HS-5 (cell line): ENCODE measurements around the gene ZNF837.

ENCODE experiments used
- DNase-seq: peaks from one replicate; pipeline ENCODE4 v3.0.0-alpha.2; 2012; ENCODE audit warnings: low read depth

The ZNF837 gene

DNA sequence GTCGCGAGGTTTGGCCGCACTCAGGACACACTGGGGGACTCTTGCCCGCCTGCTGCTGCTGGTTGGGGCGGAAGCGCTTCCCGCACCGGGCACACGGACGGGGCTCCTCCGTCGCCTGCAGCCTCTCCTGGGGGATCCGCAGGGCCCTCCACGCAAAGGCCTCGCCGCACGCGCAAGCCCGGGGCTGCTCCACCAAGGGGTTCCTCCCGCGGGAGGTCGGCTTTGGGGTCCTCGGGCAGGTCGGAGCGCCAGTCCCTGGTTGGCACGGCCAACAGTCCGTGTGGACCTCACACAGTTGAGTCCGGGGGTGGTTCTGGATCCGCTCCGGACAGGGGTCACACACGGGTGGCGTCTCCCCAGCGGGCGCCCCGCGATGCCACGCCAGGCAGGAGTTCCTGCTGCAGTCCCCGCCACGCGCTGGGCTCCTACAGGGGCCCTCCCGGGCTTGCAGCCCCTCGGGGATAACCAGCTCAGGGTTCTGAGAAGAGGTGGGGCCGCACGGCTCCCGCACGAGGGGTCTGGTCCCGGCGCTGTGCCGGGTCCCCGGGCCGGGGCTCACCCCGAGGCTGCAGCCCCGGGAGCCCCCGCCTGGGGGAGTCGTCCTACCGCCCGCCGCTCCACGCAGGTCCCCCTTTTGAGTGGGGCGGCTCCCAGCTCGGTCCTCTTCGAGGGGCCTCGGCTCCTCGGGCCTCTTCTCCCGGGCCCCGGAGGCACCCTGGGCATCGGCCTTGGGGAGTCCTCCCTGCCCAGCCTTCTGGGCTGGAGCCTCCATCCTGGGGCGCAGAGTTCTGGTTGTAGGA lies 12.1 kb downstream of the ZNF837 start:
- DNase-seq, result no peak

DNA sequence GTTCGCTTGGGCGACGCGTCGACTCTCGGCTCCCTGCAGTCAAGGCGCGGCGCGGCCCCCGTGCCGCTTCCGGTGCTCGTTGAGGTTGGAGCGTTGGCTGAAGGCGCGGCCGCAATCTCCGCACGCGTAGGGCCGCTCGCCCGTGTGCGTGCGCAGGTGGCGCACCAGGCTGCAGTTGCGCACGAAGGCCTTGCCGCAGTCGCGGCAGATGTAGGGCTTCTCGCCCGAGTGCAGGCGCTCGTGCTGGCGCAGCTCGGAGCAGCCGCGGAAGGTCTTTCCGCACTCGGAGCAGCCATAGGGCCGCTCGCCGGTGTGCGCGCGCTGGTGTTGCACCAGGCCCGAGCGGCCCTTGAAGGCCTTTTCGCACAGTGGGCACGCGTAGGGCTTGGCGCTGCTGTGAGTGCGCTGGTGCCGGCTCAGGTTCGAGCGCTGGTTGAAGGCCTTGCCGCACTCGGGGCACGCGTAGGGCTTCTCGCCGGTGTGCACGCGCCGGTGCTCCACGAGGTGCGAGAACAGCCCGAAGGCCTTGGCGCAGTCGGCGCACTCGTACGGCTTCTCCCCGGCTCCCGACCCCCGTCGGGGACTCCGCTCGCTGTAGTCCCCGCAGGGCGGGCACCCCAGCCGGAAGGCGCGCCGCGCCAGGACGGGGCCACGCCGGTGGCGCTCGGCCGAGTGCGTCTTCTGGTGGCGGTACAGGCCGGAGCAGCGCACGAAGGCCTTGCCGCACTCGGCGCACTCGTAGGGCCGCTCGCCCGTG lies 13.0 kb downstream of the ZNF837 start:
- DNase-seq, result no peak

DNA sequence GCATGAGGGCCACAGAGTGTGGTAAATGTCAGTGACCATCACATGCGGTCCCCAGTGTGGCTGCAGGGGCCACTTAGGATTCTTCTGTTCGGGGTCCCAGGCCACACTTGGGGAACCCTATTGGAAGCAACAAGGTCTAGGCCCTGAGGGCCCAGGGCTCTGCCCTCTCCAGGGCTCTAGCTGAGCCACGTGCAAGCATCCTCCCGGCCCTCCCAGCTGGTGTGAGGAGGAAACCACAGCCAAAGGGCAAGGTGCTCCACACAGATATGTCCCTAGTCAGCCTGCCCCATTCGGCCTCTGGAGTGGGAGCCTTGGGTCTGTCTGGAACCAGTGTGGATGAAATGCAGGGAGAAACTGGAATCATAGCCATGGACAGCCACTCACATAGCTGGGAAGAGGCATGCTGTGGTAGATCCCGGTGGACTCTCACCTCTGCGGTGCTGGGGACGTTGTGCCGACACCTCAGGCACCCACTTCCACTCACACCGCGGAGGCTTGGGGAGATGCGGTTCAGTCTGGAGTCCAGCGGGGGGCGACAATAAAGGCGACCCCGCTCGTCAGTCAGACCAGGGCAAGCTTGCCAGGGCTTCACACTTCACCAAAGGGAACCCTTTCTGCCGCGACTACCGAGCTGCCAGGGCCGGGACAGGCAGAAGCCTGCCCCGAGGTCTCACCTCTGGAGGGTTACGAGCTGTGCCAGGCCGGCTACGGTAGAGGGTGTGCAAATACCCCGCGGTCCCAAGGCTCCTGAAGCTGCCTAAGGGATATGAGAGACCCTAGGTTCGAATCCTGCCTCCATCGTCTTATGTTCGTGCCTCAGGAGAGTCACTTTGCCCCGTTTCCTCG lies 14.0 kb downstream of the ZNF837 start:
- no peak for DNase-seq

DNA sequence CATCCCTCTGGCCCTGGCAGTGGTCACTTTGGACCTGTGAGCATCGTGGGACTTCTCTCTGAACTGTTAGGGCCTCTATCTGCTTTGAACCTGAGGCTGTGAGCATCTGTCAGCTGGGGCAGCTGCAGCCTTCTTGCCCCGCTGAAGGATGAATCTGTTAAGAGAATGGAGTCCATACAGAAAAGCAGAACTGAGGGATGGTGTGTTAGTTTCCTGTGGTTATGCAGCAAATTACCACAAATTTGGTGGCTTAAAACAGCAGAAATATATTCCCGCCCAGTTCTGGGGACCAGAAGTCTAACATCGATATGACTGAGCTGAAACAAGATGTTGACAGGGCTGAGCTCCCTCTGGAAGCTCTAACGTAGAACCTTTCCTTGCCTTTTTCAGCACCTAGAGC lies 16.7 kb downstream of the ZNF837 start:
- no peak for DNase-seq

DNA sequence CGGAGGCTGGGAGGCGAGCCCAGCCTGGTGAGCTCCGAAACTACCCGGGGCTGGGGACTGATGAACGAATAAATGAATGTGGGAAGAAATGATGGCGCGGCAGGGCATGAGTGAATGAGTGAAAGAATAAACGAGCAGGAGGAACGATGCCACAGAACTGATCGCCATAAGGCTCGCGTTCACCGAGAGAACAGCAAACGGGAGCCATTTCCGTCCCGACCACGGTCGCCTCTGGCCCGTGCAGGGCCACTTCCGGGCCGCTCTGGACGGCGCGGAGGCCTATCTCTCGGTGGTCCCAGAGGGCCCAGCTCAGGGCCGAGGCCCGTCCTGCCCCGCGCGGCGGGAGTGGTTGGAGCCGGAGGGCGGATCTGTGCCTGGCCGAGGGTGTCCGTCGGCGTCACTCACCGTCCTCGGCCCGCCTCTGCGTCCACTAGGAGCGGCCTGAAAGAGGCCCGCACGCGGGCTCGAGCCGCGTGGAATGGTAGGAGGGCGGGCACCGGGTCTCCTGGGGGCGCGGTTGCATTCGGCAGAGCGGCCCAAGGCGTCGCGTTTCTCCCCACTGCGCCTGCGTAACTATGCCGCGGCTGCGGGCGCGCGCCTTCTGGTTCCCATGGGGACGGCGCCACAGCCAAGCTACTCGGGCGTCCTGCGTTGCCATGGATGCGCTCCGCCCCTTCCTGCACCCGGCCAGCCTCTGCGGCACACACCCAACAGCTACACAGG lies 18.4 kb downstream of the ZNF837 start, which contains the start of gene ZNF497:
Gene ZNF497, minus strand, starts transcription at position 480 of the 723 bp plus-strand sequence. CDS start 5,116 bp downstream, outside the sequence.
- peak; percentile 86 for DNase-seq

DNA sequence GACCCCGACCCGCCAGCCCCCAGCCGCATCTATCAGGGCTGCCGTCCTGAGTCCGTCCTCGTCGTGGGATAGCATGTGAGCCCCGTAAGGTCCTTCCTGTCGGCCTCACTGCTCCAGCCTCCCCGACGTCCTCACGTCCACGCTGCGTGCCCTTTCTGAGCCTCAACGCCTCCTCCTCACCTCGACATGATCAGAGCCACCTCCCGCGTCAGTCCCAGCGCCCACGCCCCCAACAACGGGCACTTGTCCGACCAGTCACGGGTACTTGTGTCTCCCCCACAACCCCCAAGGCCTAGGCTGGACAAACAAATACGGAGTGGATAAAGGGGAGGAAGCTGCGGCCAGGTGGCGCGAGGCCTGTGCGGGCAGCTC lies 18.9 kb downstream of the ZNF837 start:
- no peak for DNase-seq

DNA sequence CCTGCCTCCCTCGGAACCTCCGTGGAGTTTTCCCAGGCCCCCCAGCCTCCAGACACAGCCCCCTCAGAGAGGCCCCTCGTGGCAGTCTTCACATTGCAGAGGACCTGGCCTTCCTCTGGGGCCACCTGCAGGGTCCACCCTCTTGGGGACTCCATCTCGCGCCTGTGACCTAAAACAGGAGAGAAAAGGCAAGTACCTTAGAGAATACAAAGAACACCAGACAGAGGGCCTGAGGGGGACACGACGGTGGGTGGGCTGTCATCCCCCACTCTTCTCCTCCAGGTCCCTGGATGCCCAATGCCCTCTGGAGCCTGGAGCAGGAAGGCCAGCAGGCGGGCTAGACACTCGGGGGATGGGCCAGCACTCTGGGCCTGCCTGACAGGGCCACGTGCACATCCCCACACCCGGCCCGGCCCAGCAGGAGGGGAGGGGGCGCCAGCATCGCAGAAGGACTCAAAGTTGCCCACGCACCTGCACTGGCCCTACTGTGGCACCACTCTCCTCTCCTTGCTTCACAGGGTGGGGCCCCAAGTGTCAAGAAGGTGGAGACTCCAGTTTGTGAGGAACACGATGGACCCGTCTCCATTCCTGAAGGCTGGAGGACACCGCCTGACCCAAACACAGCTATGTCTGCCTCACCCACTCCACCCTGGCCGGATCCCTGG lies 23.2 kb downstream of the ZNF837 start:
- DNase-seq, result no peak

DNA sequence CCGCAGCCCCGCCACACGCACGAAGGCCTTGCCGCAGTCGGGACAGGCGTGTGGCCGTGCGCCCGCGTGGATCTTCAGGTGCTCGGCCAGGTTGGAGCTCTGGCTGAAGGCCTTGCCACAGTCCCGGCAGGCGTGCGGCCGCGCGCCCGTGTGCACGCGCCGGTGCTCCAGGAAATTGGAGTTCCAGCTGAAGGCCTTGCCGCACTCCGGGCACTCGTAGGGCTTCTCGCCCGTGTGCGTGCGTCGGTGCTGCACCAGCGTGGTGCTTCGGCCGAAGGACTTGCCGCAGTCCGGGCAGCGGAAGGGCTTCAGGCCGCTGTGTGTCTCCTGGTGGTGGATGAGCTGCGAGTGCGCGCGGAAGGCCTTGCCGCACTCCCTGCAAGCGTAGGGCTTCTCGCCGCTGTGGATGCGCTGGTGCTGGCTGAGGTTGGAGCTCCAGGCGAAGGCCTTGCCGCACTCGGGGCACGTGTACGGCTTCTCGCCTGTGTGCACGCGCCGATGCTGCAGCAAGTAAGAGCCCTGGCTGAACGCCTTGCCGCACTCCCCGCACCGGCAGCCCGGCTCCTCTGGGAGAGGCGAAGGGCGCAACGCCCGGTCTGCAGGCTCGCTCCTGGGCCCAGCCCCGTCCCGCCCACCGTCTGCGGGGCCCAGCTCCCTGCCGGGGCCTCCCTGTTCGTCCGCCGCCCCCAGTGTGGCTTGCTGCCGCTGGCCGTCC lies 23.9 kb downstream of the ZNF837 start:
- DNase-seq, result no peak

DNA sequence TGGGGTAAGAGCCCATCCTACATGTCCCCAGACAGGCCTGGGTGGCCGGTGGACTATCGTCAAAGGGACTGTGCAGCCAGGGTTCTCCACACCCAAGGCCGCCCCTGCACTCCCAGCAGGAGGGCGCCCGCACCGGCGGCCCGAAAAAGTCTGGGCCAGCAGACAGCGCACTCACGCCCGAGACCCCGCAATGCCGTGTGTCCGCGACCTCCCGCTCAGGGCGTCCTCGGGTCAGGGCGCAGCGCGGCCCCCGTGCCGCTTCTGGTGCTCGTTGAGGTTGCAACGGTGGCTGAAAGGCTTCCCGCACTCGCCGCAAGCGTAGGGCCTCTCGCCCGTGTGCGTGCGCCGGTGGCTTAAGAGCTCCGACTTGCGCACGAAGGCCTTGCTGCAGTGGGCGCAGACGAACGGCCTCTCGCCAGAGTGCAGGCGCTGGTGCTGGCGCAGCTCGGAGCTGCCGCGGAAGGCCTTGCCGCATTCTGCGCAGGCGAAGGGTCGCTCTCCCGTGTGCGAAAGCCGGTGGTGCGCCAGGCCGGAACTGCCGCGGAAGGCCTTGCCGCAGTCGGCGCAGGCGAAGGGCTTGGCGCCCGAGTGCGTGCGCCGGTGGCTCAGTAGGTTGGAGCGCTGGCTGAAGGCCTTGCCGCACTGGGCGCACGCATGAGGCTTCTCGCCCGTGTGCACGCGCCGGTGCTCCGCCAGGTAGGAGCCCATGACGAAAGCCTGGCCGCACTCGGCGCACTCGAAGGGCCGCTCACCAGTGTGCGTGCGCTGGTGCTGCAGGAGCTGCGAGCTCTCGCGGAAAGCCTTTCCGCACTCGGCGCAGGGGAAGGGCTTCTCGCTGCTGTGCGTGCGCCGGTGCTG lies 24.7 kb downstream of the ZNF837 start:
- DNase-seq, result no peak

DNA sequence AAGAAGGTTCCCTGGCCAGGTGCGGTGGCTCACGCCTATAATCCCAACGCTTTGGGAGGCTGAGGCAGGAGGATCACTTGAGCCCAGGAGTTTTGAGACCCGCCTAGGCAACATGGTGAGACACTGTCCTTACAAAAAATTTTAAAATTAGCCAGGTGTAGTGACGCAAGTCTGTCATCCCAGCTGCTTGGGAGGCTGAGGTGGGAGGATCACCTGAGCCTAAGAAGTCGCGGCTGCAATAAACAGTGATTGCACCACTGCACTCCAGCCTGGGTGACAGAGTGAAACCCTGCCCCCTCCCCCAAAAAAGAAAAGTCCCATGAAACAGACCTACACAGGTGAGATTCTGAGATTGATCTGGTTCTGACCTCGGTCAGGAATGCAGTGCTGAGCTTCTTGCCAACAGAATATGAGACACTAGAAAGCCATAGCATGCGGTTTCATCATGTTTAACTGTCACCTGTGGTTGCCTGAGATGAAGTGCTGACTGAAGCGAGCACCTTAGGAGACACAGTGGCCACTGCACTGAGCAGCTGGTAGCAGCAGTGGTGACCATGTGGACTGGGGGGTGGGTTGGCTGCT lies 25.5 kb downstream of the ZNF837 start:
- no peak for DNase-seq

DNA sequence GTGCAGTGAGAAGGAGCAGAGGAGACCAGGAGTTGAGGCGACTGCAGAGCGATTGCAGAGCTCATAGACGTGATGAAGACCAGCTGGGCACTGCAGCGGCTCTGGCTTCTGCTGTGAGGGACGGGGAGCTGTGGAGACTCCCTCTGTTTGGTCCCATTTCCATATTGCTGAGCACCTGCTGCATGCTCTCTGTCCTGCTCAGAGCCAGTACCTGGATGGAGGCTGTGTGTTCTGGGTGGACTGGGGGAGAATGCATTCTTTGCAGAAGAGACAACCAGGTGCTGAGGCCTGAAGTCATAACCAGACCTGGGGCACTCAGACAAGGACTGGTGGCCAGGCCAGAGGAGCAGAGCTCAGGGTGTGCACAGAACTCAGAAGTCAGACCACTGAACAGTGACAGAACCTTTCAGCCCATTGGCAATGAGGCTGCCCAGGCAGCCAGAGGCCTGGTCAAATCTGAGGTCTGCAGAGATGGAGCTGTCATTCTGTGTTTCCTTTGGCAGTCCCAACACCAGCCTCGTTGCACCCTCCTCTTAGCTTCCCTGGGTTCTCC lies 26.3 kb downstream of the ZNF837 start:
- DNase-seq, result no peak

DNA sequence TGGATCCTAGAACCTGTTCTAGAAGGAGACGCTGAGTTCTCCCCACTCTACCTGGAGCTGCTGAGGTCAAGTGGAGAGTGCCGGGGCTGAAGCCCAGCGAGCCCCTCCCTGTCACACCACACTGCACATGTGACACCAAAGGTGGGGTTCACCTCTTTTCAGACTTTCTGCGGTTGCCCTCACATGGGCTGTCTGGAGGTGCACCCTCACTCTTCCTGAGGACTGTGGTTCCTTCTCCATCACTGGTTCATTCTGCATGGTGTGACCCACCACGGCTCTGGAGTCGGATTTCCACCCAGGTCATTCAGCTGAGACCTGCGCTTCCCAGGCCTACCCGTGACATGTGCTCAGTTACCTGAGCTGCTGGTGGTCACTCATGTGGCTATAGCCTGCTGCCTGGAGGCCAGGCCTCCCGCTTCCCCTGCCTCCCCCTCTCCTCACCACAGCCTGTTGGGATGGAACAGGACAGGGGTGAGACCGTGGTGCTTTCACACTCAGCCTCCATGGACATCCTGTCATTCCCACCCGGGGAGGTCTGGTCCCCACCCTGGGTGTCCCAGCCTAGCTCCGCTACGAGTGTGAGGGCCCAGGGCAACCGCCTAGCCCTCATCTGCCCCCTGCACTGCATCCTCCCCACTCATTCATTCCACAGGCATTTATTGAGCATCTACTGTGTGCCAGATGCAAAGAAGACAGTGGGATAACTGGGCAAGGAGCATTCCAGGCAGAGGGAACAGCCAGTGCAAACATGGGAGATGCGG lies 26.9 kb downstream of the ZNF837 start:
- no peak for DNase-seq

DNA sequence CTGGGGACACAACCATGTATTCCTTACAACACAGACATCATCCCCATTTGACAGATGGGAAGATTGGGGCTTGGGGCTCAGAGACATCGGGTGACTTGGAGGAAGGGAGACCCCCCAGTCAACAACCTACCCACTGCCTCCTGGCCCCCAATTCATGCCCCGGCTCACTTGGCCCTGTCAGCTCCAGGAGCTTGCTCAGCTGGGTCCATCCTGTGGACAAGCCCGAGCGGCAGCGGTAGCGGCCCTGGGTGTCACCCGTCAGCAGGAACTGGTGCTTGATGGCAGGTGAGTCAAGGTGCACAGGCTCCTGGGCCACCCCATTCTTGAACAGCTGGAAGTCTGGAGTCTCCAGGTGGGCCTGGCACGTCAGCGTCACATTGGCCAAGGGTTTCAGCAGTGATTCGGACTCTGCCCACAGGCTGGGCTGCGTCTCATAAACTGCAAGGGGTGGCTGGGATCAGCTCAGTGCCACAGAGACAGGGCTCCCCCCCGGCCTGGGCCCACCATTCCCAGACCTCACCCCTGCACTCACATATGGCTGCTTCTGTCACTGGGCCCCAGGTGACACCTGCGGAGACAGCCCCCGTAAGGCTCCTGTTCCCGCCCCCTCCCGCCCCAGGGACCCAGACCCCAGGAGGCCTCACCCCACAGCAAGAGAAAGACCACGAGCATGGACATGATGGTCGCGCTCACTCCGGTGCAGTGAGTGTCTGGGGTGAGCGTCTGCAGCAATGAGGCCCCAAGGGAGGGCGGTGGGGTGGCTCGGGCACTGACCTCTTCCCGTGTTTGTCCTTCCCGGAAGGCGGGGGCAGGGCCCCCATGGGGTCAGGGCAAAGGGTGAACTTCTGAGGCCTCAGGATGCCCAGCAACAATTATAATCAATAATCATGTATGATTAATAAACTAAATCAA lies 27.8 kb downstream of the ZNF837 start, which contains the start of gene A1BG:
Gene A1BG, minus strand, starts transcription at position 733 of the 912 bp plus-strand sequence. Its CDS starts 55 bp downstream, at position 678.
- no peak for DNase-seq

DNA sequence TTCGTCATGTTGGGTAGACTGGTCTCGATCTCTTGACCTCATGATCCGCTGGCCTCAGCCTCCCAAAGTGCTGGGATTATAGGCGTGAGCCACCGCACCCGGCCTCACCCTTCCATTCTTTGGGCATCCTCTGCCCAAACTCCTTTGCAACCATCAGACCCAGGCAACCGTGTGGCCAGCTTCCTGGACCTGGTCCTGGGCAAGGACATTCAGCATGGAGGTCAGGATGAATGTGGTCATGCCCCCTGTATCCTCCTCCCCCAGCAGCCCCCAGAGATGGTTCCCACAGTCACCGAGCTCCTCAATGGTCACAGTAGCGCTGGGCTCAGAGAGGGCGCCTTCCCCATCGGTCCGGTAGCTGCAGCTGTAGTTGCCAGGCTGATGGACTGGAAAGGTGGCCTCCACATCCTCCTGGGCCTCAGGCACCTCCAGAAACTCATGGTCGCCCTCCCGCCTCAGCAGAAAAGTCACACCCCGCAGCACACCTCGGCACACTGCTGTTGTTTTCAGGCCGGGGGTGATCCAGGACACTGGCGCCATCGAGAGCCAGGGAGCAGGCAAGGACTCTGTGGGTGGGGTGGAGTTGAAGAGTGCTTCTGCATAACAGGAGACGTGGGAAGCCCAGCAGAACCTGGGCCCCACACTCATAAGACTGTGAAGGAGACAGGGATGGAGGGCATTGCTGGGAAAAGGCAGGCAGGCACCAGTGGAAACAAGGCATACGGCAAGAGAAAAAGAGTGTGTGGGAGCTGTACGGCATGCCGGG lies 28.7 kb downstream of the ZNF837 start:
- DNase-seq, result no peak

DNA sequence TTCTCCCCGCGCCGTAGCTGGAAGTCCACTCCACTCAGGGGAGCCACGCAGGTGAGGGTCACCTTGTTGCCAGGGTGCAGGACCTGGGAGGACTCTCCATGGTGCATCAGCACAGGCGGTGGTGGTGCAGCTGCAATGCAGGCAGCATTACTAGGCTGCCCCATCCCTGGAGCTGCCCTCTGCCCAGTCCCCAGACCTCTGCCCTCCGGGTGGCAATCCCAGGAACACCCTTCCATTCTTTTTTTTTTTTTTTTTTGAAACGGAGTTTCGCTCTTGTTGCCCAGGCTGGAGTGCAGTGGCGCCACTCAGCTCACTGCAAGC lies 29.3 kb downstream of the ZNF837 start:
- no peak for DNase-seq

DNA sequence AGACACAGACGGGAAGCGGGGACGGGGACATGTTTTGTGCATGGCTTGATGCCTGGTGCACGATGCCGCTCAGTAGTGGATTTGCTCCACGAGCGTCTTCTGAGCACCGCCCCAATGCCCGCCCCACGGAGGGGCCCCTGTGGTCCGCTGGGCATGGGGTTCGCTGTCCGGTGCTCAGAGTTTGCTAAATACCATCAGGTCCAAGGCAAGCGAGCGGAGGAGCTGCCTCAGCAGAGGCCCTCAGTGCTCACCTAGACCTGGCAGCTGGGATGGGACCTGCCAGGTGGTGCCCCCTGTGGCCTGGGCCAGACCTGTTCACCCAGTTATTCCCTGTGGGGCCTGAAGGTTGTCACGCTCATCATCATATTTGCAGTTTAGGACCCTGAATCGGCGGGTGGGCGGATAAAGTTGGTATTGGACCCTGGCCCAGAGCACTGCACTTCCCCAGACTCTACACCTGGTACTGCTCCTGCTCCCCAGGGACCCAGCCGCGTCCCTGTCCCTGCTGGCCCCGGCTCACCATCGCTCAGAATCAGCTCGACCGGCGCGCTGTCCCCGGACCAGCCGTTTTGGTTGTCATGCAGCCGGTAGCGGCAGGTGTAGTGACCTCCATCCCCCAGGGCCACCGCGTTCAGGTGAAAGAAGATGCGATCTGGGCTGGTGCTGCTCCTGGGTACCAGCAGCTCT lies 29.8 kb downstream of the ZNF837 start:
- DNase-seq, result no peak
